ENCODE data around the gene RNPS1.
"Not testable (repeated sequence)": the region's sequence is repeated elsewhere in the genome, so short reads cannot be mapped to it uniquely, and the experiment has no call there.

Gene RNPS1

GRCh38 chr16:2282262-2282661 lies 14.3 kb upstream of the RNPS1 start:
- no peak for DNase-seq

- no peak for DNase-seq
These were observed 13.1 kb upstream of the RNPS1 start for GRCh38 chr16:2280981-2281542.

GRCh38 chr16:2280461-2280860 lies 12.5 kb upstream of the RNPS1 start:
- no peak for DNase-seq

GRCh38 chr16:2278956-2279800 lies 11.3 kb upstream of the RNPS1 start:
- DNase-seq, result no peak

GRCh38 chr16:2278272-2278608 lies 10.3 kb upstream of the RNPS1 start:
- no peak for DNase-seq

GRCh38 chr16:2277466-2278271 lies 9.7 kb upstream of the RNPS1 start:
- no peak for DNase-seq

- no peak for DNase-seq
These were observed 8.7 kb upstream of the RNPS1 start for GRCh38 chr16:2276368-2277195.

GRCh38 chr16:2275476-2276367 lies 7.8 kb upstream of the RNPS1 start:
- no peak for DNase-seq

- DNase-seq, result no peak
These were observed 6.0 kb upstream of the RNPS1 start for GRCh38 chr16:2273931-2274330.

GRCh38 chr16:2273484-2273883 lies 5.6 kb upstream of the RNPS1 start:
- DNase-seq, result no peak

- DNase-seq, result no peak
These were observed 4.0 kb upstream of the RNPS1 start for GRCh38 chr16:2271848-2272461.

GRCh38 chr16:2270588-2271470 lies 2.9 kb upstream of the RNPS1 start:
- no peak for DNase-seq

- DNase-seq, result no peak
These were observed 2.1 kb upstream of the RNPS1 start for GRCh38 chr16:2270070-2270462.

GRCh38 chr16:2267505-2267912 lies 417 bp downstream of the RNPS1 start:
- not testable (repeated sequence) for DNase-seq

- peak; percentile 40 for DNase-seq
These were observed 1.0 kb downstream of the RNPS1 start for GRCh38 chr16:2266887-2267286.

GRCh38 chr16:2263026-2263425 lies 4.9 kb downstream of the RNPS1 start:
- DNase-seq, result not testable (repeated sequence)

GRCh38 chr16:2260250-2260649 lies 7.7 kb downstream of the RNPS1 start:
- no peak for DNase-seq

- not testable (repeated sequence) for DNase-seq
These were observed 9.4 kb downstream of the RNPS1 start for GRCh38 chr16:2258530-2258929.

- DNase-seq, result no peak
These were observed 10.2 kb downstream of the RNPS1 start for GRCh38 chr16:2257726-2258125.

GRCh38 chr16:2256531-2257140 lies 11.3 kb downstream of the RNPS1 start:
- no peak for DNase-seq
